ENCODE results near the gene EBF3. TPM values are rescaled to one million over a fixed set of nuclear protein-coding genes. Genes with fewer than 3 reads are reported as not detected.
"Not testable (repeated sequence)": the region's sequence is repeated elsewhere in the genome, so short reads cannot be mapped to it uniquely, and the experiment has no call there.

The EBF3 gene
- total RNA-seq, 3 donors from 2014 or later, result 0.23 to 2.8 (median 0.89) TPM

DNA sequence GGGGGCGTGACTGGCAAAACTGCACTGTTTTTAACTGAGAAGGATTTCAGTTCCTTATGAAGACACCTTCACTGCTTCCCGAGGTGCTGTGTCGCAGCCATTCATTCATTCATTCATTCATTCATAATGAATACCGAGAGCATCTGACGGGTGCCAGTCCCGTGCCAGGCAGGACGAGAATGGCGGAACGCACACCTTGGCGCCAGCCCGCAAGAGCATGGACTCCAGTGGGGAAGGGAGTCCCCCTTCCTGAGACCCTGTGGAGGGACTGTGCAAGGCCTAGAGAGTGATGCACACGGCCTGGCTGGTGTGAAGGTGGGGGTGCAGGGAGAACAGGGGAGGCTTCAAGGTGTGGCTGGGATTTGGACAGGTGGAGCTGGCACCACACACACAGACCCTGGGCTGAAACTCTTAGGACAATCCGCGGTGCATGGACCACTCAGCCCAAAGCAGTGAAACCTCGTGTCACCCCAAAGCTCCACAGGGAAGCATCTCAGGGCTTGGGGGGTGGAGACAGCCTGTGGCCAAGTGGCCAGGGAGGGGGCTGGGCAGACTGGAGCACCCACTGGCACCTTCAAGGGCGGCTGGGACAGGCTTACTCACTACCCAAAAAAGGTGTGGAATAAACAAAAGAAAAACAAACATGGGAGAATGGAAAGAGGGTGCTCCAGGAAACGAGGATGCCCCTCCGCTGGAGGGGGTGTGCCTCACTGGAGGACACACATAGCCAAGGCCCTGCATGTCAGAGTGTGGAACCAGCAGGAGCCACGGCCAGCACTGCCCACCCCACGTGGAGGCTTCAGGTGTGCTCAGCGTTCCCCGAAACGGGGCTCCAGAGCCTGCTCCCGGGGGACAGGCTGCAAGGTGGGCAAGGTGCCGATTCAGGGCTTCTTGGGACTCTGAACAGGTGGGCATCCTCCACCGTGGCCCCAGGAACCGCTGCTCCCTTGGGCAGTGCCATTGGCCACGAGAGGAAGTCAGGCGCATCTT lies 37.7 kb downstream of the EBF3 start:
- ATAC-seq (no peak), DNase-seq (no peak)
- H3K4me1 ChIP-seq (ENCODE audit: low read depth), result no peaks in the 10 kb centered on the region
- TF ChIP-seq, protein P1, sequence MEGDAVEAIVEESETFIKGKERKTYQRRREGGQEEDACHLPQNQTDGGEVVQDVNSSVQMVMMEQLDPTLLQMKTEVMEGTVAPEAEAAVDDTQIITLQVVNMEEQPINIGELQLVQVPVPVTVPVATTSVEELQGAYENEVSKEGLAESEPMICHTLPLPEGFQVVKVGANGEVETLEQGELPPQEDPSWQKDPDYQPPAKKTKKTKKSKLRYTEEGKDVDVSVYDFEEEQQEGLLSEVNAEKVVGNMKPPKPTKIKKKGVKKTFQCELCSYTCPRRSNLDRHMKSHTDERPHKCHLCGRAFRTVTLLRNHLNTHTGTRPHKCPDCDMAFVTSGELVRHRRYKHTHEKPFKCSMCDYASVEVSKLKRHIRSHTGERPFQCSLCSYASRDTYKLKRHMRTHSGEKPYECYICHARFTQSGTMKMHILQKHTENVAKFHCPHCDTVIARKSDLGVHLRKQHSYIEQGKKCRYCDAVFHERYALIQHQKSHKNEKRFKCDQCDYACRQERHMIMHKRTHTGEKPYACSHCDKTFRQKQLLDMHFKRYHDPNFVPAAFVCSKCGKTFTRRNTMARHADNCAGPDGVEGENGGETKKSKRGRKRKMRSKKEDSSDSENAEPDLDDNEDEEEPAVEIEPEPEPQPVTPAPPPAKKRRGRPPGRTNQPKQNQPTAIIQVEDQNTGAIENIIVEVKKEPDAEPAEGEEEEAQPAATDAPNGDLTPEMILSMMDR (IDR thresholded peaks at IDR 0.05), result no peak
- no peak overlapping the region for H3K4me3 ChIP-seq
- H3K9me3 ChIP-seq, result no peaks in the 10 kb centered on the region
- H3K36me3 ChIP-seq (ENCODE audit: low read depth), result no peaks in the 10 kb centered on the region
- intact Hi-C loops (cut with DNase I, micrococcal nuclease), result no loop called here

- no peak for ATAC-seq
- Histone ChIP-seq H3K4me3 (no peak overlapping the region), H3K9me3 (no peaks in the 10 kb centered on the region), H3K36me3 (ENCODE audit: low read depth) (no peaks in the 10 kb centered on the region), H3K4me1 (ENCODE audit: low read depth) (no peaks in the 10 kb centered on the region)
- no peak for DNase-seq
- TF ChIP-seq, protein P1 (IDR thresholded peaks at IDR 0.05), result no peak
- intact Hi-C loops (cut with DNase I, micrococcal nuclease), result no loop called here
Measured at GRCh38 chr10:129924375-129925085, 39.5 kb downstream of the EBF3 start.

- ATAC-seq, result no peak
Measured at GRCh38 chr10:129922598-129923123, 41.4 kb downstream of the EBF3 start.

DNA sequence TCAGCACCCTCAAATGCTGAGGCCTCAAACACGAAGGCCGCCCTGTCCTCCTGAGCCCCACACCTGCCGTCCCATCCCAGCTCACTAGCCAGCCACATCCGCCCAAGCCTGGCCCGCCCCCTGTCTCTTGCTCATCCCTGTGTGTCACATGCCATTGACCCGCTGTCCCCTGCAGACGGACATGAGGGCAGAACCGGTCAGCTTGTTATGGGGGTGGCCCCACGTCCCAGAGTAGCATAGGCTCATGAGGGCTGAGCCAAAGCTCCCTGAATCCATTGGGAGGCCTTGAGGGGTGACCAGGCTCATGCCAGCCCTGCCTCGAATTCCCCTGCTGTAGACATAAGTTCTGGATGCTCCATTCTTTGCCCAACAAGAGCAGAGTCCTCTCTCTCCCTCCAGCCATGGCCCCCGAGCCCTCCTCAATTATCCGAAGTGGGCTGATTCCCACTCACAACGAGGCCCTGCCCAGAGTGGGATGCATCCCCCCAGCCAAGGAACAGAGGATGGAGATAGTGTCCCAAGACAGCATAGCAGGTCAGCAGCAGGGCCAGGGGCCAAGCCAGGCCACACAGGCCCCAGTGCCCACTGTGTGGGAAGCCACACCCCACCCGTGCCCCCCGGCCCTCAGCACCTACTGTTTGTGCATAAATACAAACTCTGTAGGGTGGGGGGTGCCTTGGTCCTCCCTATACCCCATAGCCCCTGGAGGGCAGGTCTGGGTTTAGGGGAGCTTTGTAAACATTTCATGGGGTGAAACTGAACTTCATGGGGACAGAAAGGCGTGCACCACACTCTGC lies 42.1 kb downstream of the EBF3 start:
- ATAC-seq (no peak), DNase-seq (no peak)
- H3K4me1 ChIP-seq (ENCODE audit: low read depth), result no peaks in the 10 kb centered on the region
- no peaks in the 10 kb centered on the region for H3K9me3 ChIP-seq
- H3K36me3 ChIP-seq (ENCODE audit: low read depth), result no peaks in the 10 kb centered on the region
- H3K4me3 ChIP-seq, result no peak overlapping the region
- intact Hi-C loops (cut with DNase I, micrococcal nuclease), result no loop called here
- TF ChIP-seq, protein P1 (IDR thresholded peaks at IDR 0.05), result no peak

More at GRCh38 chr10:129922598-129923123, 41.4 kb downstream of the EBF3 start:
- TF ChIP-seq, protein P1 (IDR thresholded peaks at IDR 0.05), result no peak
- intact Hi-C loops (cut with DNase I, micrococcal nuclease), result no loop called here
- no peaks in the 10 kb centered on the region for H3K9me3 ChIP-seq
- H3K36me3 ChIP-seq (ENCODE audit: low read depth), result no peaks in the 10 kb centered on the region
- DNase-seq, result no peak
- H3K4me1 ChIP-seq (ENCODE audit: low read depth), result no peaks in the 10 kb centered on the region
- no peak overlapping the region for H3K4me3 ChIP-seq

GRCh38 chr10:129921065-129921670 lies 42.9 kb downstream of the EBF3 start:
- Histone ChIP-seq H3K36me3 (ENCODE audit: low read depth) (no peaks in the 10 kb centered on the region), H3K4me1 (ENCODE audit: low read depth) (no peaks in the 10 kb centered on the region), H3K4me3 (no peak overlapping the region), H3K9me3 (no peaks in the 10 kb centered on the region)
- DNase-seq (no peak), ATAC-seq (no peak)
- TF ChIP-seq, protein P1 (IDR thresholded peaks at IDR 0.05), result no peak
- intact Hi-C loops (cut with DNase I, micrococcal nuclease), result no loop called here

DNA sequence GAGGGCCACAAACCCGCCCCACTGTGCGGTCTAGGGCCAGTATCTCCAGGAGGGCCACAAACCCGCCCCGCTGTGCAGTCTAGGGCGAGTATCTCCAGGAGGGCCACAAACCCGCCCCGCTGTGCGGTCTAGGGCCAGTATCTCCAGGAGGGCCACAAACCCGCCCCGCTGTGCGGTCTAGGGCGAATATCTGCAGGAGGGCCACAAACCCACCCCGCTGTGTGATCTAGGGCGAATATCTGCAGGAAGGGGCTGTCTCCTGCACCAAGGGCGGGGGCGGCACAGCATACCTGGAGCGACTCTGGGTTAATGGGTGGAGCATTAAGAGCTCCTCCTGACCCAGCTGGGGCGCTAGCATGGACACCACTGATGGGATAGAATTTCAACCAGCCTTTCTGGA lies 43.9 kb downstream of the EBF3 start:
- ATAC-seq; H3K4me1 ChIP-seq (ENCODE audit: low read depth); intact Hi-C loops (cut with DNase I, micrococcal nuclease); H3K4me3 ChIP-seq; H3K36me3 ChIP-seq (ENCODE audit: low read depth); DNase-seq; H3K9me3 ChIP-seq: not testable (repeated sequence)

Measured in mucosa of descending colon (tissue), 3 donors.